SU-DHL-6 (cell line): ENCODE results near the gene BCAS3.

ENCODE experiments used
- H2AFZ ChIP-seq: fragments of 200-600 bp; sonication (generic); 2 replicates; pipeline ENCODE4 v1.6.1; 2014; ENCODE audit warnings: low read depth, mild to moderate bottlenecking, moderate library complexity, mixed read lengths, antibody characterized with exemption, low read length; ENCODE audit not compliant: severe bottlenecking
- H3F3A ChIP-seq: fragments of 200-600 bp; shearing (Covaris generic); 2 replicates; pipeline ENCODE4 v1.6.0; 2016; ENCODE audit warnings: antibody characterized with exemption, mild to moderate bottlenecking; ENCODE audit not compliant: insufficient read depth
- H3K27ac ChIP-seq: fragments of 200-600 bp; sonication (generic); 2 replicates; pipeline ENCODE4 v1.5.1; 2016; ENCODE audit warnings: low read depth, mild to moderate bottlenecking, low read length, moderate library complexity, mixed read lengths
- H3K27me3 ChIP-seq: fragments of 200-600 bp; sonication (generic), shearing (Covaris generic); 2 replicates; pipeline ENCODE4 v1.6.0; 2014; ENCODE audit warnings: mild to moderate bottlenecking, low read length
- H3K36me3 ChIP-seq: fragments of 200-600 bp; sonication (generic); 2 replicates; pipeline ENCODE4 v1.6.1; 2014; ENCODE audit warnings: mild to moderate bottlenecking, low read length, mixed read lengths
- H3K4me2 ChIP-seq: fragments of 300-600, 200-600 bp; shearing (Covaris generic), sonication (generic); 2 replicates; pipeline ENCODE4 v1.6.0; 2014; ENCODE audit warnings: low read length, low read depth, mild to moderate bottlenecking; ENCODE audit not compliant: poor library complexity, severe bottlenecking
- H3K4me3 ChIP-seq: fragments of 200-600 bp; sonication (generic); 2 replicates; pipeline ENCODE4 v1.5.1; 2014; ENCODE audit warnings: antibody characterized with exemption, low read length, mild to moderate bottlenecking, mixed read lengths; ENCODE audit not compliant: insufficient read depth, poor library complexity, severe bottlenecking
- H3K79me2 ChIP-seq: fragments of 200-600 bp; sonication (generic); 2 replicates; pipeline ENCODE4 v1.6.1; 2014; ENCODE audit warnings: mild to moderate bottlenecking, low read length, moderate library complexity; ENCODE audit not compliant: insufficient read depth
- H3K9ac ChIP-seq: fragments of 200-600 bp; sonication (generic); 2 replicates; pipeline ENCODE4 v1.7.0; 2014; ENCODE audit warnings: mild to moderate bottlenecking, low read length
- H3K9me2 ChIP-seq: fragments of 200-600 bp; sonication (generic); replicated peaks from 2 replicates; pipeline ENCODE4 v1.6.1; 2014; ENCODE audit warnings: low read length; ENCODE audit not compliant: insufficient read depth
- H3K9me3 ChIP-seq: fragments of 200-600 bp; sonication (generic); 2 replicates; pipeline ENCODE4 v1.6.1; 2014; ENCODE audit warnings: low read length, mixed read lengths; ENCODE audit not compliant: insufficient read depth
- H4K20me1 ChIP-seq: fragments of 200-600 bp; sonication (generic); 2 replicates; pipeline ENCODE4 v1.6.1; 2014; ENCODE audit warnings: low read depth, mild to moderate bottlenecking, antibody characterized with exemption, low read length, moderate library complexity, mixed read lengths
- EZH2phosphoT487 ChIP-seq: fragments of 200-600 bp; sonication (generic), shearing (Covaris generic); conservative IDR thresholded peaks from 2 replicates; pipeline ENCODE4 v1.6.1; 2018; ENCODE audit warnings: mild to moderate bottlenecking, antibody characterized with exemption, low read length, moderate library complexity, mixed read lengths
- TF ChIP-seq, protein P1 (sequence below): fragments of 200-600 bp; sonication (generic); IDR thresholded peaks from one replicate; pipeline ENCODE4 v1.5.1; 2017; ENCODE audit warnings: antibody characterized with exemption, mild to moderate bottlenecking, low read length, moderate library complexity; ENCODE audit not compliant: insufficient read depth, poor library complexity, severe bottlenecking

BCAS3 gene

DNA sequence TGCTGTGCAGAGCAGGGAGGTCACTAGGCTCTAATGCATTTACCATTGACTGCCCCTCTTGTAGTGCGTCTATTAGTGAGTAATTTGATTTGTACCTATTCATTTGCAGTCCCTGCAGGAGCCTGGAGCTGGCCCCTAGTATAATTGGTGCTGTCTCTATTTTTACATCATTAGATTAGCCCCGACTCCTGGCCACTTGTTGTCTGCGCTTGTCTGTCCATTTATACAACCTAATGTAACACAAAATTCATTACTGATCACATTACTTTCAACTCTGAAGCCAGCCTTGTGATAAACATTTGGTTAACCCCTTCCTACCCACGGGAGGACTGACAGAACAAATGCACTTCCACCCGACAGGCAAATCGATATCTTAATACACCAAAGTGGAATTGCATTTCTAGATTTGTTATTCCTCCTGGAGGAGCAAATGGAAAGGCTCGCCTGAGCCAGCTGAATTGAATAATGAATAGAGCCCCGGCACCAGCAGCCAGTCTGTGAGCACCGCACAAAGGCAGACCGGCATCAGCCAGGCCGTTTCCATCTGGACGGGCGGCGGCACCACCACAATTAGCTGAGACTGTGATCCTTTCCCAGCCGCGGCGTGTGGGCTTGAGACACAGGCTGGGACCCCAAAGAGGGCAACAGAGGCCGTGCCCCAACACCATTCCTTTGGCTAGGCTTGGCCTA lies 703.3 kb downstream of the BCAS3 start:
- Histone ChIP-seq H3K4me2 (no peak overlapping the region), H3K9ac (no peak overlapping the region), H3K9me3 (no peaks in the 10 kb centered on the region), H3K4me3 (no peak overlapping the region), H3K9me2 (no peaks in the 10 kb centered on the region), H3K36me3 (no peaks in the 10 kb centered on the region), H3F3A (no peaks in the 10 kb centered on the region), H2AFZ (no peak overlapping the region), H3K27me3 (no peaks in the 10 kb centered on the region), H4K20me1 (no peaks in the 10 kb centered on the region), H3K79me2 (no peaks in the 10 kb centered on the region), H3K27ac (no peak overlapping the region)
- TF ChIP-seq, protein P1, sequence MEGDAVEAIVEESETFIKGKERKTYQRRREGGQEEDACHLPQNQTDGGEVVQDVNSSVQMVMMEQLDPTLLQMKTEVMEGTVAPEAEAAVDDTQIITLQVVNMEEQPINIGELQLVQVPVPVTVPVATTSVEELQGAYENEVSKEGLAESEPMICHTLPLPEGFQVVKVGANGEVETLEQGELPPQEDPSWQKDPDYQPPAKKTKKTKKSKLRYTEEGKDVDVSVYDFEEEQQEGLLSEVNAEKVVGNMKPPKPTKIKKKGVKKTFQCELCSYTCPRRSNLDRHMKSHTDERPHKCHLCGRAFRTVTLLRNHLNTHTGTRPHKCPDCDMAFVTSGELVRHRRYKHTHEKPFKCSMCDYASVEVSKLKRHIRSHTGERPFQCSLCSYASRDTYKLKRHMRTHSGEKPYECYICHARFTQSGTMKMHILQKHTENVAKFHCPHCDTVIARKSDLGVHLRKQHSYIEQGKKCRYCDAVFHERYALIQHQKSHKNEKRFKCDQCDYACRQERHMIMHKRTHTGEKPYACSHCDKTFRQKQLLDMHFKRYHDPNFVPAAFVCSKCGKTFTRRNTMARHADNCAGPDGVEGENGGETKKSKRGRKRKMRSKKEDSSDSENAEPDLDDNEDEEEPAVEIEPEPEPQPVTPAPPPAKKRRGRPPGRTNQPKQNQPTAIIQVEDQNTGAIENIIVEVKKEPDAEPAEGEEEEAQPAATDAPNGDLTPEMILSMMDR, result no peak
- no peak for TF ChIP-seq EZH2phosphoT487

DNA sequence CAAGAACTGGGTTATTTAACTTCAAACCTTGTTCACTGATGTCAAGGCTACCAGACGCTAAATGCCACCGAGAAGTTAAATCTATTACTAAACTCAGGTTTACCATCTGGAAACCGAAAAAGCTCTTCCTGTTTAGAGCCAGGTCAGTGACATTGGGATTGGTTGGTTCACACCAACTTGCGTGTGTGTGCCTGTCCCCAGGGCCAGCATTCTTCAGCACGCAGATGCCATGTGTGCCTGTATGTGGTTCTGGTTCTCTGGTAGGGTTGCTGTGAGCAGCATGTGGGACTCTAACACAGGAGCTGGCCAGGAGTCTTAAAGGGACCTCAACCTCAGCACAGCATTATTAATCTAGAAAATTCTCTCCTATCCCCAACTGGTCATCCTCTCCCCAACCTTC lies 703.9 kb downstream of the BCAS3 start:
- no peak overlapping the region for H3K4me2 ChIP-seq

DNA sequence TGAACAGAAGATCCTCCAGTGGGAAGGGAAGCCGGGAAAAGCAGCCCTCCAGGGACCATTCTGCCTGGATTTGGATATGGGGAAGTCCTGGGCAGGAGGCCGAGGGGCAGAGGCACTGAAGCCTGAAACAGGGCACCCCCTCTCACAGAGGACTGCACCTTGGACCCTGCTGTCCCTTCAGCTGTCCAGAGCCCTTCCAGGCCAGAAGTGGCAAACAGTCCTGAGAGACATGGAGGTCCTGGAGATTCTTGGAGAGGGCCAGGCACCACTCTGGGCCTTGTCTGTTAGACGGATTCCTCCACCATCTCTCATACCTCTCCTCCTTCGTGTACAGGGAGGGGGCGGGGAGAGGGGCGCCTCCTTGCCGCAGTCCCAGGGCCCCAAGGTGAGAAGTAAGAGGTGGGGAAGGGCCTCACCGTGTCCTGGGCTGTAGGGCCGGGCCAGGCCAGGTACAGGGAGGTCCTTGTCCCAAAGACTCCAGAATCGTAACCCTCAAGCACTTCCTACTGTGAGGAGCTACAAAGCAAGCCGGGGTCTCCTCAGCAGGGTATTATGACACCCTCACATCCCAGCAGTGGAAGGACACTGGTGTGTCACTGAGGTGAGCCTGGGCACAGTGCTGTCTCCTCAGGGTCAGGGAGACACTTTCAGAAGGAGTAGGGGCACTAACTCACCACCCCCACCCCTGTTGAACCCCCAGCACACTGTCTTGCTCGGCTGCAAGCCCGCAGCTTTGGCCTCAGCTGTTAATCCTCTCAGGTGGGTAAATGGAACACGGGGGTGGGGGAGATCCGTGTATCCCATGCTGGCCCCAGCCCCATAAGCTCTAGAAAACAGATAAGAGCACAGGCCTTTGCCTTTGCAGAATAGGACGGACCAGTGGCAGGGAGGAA lies 705.4 kb downstream of the BCAS3 start:
- Histone ChIP-seq H3K4me2 (no peak overlapping the region), H3K27ac (no peak overlapping the region), H4K20me1 (no peaks in the 10 kb centered on the region), H3K4me3 (no peak overlapping the region), H3K36me3 (no peaks in the 10 kb centered on the region), H2AFZ (no peak overlapping the region), H3K9ac (no peak overlapping the region), H3K9me3 (no peaks in the 10 kb centered on the region), H3K27me3 (no peaks in the 10 kb centered on the region), H3K79me2 (no peaks in the 10 kb centered on the region), H3F3A (no peaks in the 10 kb centered on the region), H3K9me2 (no peaks in the 10 kb centered on the region)
- TF ChIP-seq EZH2phosphoT487, result no peak
- TF ChIP-seq, protein P1, result no peak

More for the DNA sequence above, 703.9 kb downstream of the BCAS3 start:
- Histone ChIP-seq H3F3A (no peaks in the 10 kb centered on the region), H3K9me3 (no peaks in the 10 kb centered on the region), H4K20me1 (no peaks in the 10 kb centered on the region), H3K36me3 (no peaks in the 10 kb centered on the region), H3K27ac (no peak overlapping the region), H3K4me3 (no peak overlapping the region), H3K79me2 (no peaks in the 10 kb centered on the region), H3K9ac (no peak overlapping the region), H2AFZ (no peak overlapping the region), H3K27me3 (no peaks in the 10 kb centered on the region), H3K9me2 (no peaks in the 10 kb centered on the region)
- TF ChIP-seq EZH2phosphoT487, result no peak
- TF ChIP-seq, protein P1, result no peak
